NCI-H524 treated with DMSO at 0.1 percent for 48 hours (cell line): ENCODE results near the gene TBCCD1.
A peak's percentile ranks its signal among the peaks of the same experiment; 100 is the strongest.
"Not testable (repeated sequence)": the region's sequence is repeated elsewhere in the genome, so short reads cannot be mapped to it uniquely, and the experiment has no call there.

Source experiments
- DNase-seq: peaks from one replicate; lab custom pipeline; 2025; lab: John Stamatoyannopoulos, UW

TBCCD1 gene

GRCh38 chr3:186552408-186553031 lies 14.6 kb downstream of the TBCCD1 start:
- no peak for DNase-seq

GRCh38 chr3:186551387-186551786 lies 15.8 kb downstream of the TBCCD1 start:
- DNase-seq: no peak

- no peak for DNase-seq
Measured at GRCh38 chr3:186549497-186549896, 17.6 kb downstream of the TBCCD1 start.

GRCh38 chr3:186544281-186544680 lies 22.9 kb downstream of the TBCCD1 start, which contains the start of gene CRYGS:
CRYGS (minus strand) TSS chr3:186544380; CDS start chr3:186544326, 54 bp downstream.
- no peak for DNase-seq

GRCh38 chr3:186540835-186541226 lies 26.3 kb downstream of the TBCCD1 start:
- no peak for DNase-seq

- DNase-seq: peak; percentile 30
Measured at GRCh38 chr3:186540221-186540834, 26.8 kb downstream of the TBCCD1 start.

- no peak for DNase-seq
Measured at GRCh38 chr3:186538779-186539178, 28.4 kb downstream of the TBCCD1 start.

- no peak for DNase-seq
Measured at GRCh38 chr3:186536883-186537844, 30.0 kb downstream of the TBCCD1 start.

- DNase-seq: no peak
Measured at GRCh38 chr3:186534113-186534669, 32.9 kb downstream of the TBCCD1 start.

GRCh38 chr3:186532598-186533072 lies 34.5 kb downstream of the TBCCD1 start:
- no peak for DNase-seq

- DNase-seq: not testable (repeated sequence)
Measured at GRCh38 chr3:186531694-186532093, 35.4 kb downstream of the TBCCD1 start.

GRCh38 chr3:186530415-186530814 lies 36.7 kb downstream of the TBCCD1 start:
- no peak for DNase-seq

- peak; percentile 95 for DNase-seq
Measured at GRCh38 chr3:186529201-186529999, 37.7 kb downstream of the TBCCD1 start.

- no peak for DNase-seq
Measured at GRCh38 chr3:186526256-186526606, 40.9 kb downstream of the TBCCD1 start.

- no peak for DNase-seq
Measured at GRCh38 chr3:186525369-186526255, 41.5 kb downstream of the TBCCD1 start.

- no peak for DNase-seq
Measured at GRCh38 chr3:186524616-186525015, 42.5 kb downstream of the TBCCD1 start.

GRCh38 chr3:186523434-186523833 lies 43.7 kb downstream of the TBCCD1 start:
- DNase-seq: no peak

- no peak for DNase-seq
Measured at GRCh38 chr3:186523022-186523421, 44.1 kb downstream of the TBCCD1 start.

GRCh38 chr3:186520957-186521842 lies 45.9 kb downstream of the TBCCD1 start:
- DNase-seq: no peak
